HL-60 (cell line): ENCODE results near the gene GBP3.
"Not testable (repeated sequence)": the region's sequence is repeated elsewhere in the genome, so short reads cannot be mapped to it uniquely, and the experiment has no call there.

Experiments used
- DNase-seq, 2 experiments: peaks; one replicate each; pipeline ENCODE4 v3.0.0-alpha.2; 2010 to 2020; ENCODE audit warnings: low read depth in 1 of 2, low spot score in 1 of 2
- H3K27ac ChIP-seq: fragments of 250-450 bp; sonication (Bioruptor Pico); replicated peaks from 2 replicates; pipeline ENCODE4 v1.5.1; 2020; ENCODE audit warnings: mild to moderate bottlenecking, moderate library complexity
- H3K27me3 ChIP-seq: fragments of 250-450 bp; sonication (Bioruptor Pico); 2 replicates; pipeline ENCODE4 v1.5.1; 2021; ENCODE audit warnings: mild to moderate bottlenecking, moderate library complexity; ENCODE audit not compliant: insufficient read depth, poor library complexity, severe bottlenecking
- H3K4me3 ChIP-seq: replicated peaks from 2 replicates; pipeline ENCODE4 v1.5.1; 2011; ENCODE audit warnings: mild to moderate bottlenecking, control low read depth, low read length; ENCODE audit not compliant: insufficient read depth
- CTCF ChIP-seq: IDR thresholded peaks from one replicate; pipeline ENCODE4 v1.5.1; 2011; ENCODE audit warnings: low read length, control low read depth, inconsistent platforms; ENCODE audit not compliant: insufficient read depth
- GABPA ChIP-seq: IDR thresholded peaks from 2 replicates; pipeline ENCODE4 v1.6.1; 2012; ENCODE audit warnings: low read depth
- POLR2AphosphoS5 ChIP-seq: IDR thresholded peaks from 2 replicates; pipeline ENCODE4 v1.6.1; 2012; ENCODE audit warnings: low read depth
- SPI1 ChIP-seq: IDR thresholded peaks from 2 replicates; pipeline ENCODE4 v1.6.1; 2012; ENCODE audit warnings: low read depth, mild to moderate bottlenecking, borderline replicate concordance
- TF ChIP-seq, protein P1 (sequence below): IDR thresholded peaks from 2 replicates; pipeline ENCODE4 v1.6.1; 2012; ENCODE audit warnings: low read depth; ENCODE audit not compliant: insufficient replicate concordance

The GBP3 gene

GRCh38 chr1:89050649-89051033, 28.0 kb upstream of the GBP3 start:
- Histone ChIP-seq H3K27ac (no peak overlapping the region), H3K4me3 (no peak overlapping the region), H3K27me3 (no peaks in the 10 kb centered on the region)
- DNase-seq = no peak
- TF ChIP-seq CTCF (no peak), SPI1 (no peak), POLR2AphosphoS5 (no peak), GABPA (no peak)
- TF ChIP-seq, protein P1, sequence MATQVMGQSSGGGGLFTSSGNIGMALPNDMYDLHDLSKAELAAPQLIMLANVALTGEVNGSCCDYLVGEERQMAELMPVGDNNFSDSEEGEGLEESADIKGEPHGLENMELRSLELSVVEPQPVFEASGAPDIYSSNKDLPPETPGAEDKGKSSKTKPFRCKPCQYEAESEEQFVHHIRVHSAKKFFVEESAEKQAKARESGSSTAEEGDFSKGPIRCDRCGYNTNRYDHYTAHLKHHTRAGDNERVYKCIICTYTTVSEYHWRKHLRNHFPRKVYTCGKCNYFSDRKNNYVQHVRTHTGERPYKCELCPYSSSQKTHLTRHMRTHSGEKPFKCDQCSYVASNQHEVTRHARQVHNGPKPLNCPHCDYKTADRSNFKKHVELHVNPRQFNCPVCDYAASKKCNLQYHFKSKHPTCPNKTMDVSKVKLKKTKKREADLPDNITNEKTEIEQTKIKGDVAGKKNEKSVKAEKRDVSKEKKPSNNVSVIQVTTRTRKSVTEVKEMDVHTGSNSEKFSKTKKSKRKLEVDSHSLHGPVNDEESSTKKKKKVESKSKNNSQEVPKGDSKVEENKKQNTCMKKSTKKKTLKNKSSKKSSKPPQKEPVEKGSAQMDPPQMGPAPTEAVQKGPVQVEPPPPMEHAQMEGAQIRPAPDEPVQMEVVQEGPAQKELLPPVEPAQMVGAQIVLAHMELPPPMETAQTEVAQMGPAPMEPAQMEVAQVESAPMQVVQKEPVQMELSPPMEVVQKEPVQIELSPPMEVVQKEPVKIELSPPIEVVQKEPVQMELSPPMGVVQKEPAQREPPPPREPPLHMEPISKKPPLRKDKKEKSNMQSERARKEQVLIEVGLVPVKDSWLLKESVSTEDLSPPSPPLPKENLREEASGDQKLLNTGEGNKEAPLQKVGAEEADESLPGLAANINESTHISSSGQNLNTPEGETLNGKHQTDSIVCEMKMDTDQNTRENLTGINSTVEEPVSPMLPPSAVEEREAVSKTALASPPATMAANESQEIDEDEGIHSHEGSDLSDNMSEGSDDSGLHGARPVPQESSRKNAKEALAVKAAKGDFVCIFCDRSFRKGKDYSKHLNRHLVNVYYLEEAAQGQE = no peak

DNA sequence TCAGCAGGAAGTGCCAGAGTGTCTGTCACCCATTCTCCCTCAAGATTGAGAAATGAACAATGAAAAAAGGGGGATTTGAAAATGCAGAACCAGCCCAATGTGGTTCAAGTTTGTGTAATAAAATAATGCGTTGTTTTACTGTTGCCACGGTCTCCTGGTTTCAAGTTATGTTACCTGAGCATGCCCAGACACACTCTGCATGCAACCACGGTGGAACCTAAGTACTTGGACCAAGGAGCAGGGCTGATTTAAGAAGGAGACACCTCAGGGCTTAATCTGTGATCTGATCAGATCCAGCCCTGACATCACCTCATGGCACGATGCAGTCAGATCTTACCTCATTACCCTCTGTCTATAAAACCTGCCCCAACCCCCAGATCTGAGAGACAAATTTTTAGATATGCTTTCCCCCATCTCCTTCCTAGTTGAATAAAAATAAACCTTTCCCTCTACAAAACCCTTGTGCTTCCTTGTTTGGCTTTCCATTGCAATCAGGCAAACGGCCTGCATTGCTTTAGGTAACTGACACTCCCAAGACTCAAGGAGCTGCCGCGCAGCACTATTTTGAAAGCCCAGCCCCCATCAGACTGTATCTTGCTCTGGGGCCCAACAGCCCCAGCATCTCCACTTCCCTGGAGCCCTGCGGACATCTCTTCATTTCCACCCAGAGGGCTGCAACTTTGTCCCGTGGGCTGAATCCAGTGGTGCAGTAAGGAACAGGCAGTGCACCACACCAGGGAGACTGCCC, 27.4 kb upstream of the GBP3 start:
- not testable (repeated sequence) for H3K27me3 ChIP-seq, H3K4me3 ChIP-seq, H3K27ac ChIP-seq, DNase-seq

DNA sequence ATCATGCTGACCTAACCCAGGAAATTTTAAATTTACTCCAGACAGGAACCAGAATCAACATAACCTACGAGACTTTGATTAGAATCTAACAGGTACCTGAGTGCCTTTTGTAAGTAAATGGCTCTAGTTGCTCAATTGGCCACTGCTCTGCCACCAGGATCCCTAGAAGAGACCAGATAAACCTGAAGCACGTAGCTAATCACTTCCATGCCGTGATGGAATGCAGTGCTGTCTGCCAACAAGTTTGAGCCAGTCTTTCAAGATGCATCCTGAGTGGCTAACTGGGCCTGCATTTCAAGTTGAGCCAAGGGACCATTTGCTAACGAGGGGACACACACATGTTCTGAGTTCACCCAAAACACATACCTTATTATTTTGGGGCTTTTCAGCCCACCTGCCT, 26.5 kb upstream of the GBP3 start:
- DNase-seq, H3K27ac ChIP-seq, H3K27me3 ChIP-seq, H3K4me3 ChIP-seq: not testable (repeated sequence)

DNA sequence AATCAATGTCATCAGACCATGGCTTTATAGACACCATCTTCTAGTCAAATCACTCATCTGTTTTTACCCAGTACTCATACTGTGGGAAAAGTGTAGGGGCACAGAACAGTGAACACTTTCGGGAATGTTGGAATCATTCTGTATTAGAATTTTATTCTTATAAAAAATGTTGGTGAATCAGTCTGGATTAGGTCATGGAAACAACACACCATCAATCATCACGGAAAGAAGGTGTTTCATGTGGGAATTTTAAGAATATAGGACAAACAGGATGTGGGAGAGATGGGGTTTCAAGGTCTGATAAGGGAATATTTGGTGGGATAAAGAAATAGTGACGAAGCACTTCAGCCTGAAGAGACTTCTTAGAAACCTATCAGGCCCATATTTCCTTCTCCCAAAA, 25.1 kb upstream of the GBP3 start:
- no peak for DNase-seq
- Histone ChIP-seq H3K27ac (no peak overlapping the region), H3K4me3 (no peak overlapping the region), H3K27me3 (no peaks in the 10 kb centered on the region)
- TF ChIP-seq CTCF (no peak), GABPA (no peak), POLR2AphosphoS5 (no peak), SPI1 (no peak)
- TF ChIP-seq, protein P1 = no peak

DNA sequence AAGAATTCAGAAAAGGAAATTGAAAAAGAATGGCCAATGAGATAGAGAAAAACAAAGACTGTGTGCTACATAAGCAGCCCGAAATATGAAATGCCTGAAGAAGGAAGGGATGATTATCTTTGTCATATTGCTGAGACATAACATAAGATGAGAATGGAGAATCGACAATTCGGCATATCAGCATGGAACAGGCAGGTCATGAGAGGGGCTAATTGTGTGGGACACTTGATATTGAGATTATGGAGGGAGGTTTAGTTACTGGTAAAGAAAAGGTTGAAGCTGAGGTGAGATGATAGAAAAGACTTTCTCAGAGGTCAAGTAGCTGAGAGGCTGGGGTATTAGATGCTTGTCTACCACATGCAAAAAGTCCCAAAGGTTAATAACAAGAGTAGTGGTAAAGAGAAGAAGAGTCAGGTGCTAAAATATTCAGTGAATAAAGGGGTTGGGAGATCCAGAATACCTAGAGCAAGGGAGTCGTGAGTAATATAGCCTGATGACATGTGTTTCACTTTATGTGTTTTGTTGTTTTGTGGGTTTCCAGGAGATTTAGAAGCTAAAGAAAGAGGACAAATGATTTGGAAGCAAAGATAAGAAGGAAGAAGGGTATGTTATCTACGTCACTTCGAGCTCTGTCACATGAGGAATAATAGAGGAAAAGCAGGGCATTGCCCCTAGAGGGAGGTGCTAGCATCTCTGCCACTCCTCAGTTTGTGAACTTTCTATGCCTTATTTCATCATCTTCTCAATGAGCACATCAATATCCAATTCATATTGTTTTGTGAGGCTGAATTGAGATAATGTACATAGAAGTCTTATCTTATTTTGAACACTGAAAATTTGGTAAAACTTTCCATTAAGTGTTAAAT, 23.9 kb upstream of the GBP3 start:
- not testable (repeated sequence) for DNase-seq, H3K27ac ChIP-seq

More for the DNA sequence above, 23.9 kb upstream of the GBP3 start:
- H3K27me3 ChIP-seq, H3K4me3 ChIP-seq: not testable (repeated sequence)
